GM08714 (cell line): ENCODE data around the gene GIGYF2.
"Not testable (repeated sequence)": the region's sequence is repeated elsewhere in the genome, so short reads cannot be mapped to it uniquely, and the experiment has no call there.

Source experiments
- H3K4me3 ChIP-seq: fragments of 200-500 bp; sonication (Bioruptor generic); 2 replicates; pipeline ENCODE4 v1.5.1; 2014; ENCODE audit warnings: mild to moderate bottlenecking, low read length, inconsistent platforms
- ZNF274 ChIP-seq: IDR thresholded peaks from 2 replicates; pipeline ENCODE4 v1.6.1; 2012; ENCODE audit warnings: mild to moderate bottlenecking, low read depth, low read length

The GIGYF2 gene

DNA sequence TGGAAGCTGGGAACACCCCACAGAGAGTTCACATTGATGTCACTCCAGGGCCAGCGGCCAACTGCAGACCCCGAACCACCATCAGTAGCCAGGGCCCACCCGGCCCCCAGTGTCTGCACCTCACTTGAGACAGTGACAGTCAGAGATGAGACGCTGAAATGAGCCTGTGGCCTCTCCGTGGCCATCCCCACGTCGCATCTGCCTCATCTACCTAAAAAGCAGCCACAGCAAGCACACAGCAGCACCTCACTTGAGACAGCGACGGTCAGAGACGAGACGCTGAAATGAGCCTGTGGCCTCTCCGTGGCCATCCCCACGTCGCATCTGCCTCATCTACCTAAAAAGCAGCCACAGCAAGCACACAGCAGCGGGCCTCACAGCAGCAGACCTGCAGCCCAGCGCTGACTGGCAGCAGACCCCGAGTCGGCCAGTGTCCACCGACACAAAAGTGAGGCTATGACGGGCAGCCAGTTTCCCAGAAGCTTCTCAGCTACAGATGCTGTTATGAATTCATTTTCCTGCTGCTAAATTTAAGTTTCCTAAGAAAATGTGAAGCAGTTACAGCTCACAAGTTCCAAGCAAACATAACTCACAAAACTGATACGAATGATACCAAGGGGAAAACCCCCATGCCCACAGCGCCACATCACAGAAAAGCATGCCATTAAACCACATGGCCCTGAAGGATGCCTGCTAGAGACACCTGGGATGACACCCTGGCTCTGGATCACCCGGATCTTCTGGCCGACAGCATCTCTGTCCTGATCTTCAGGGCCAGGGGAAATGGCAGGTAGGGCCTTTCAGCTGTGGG, 200.7 kb downstream of the GIGYF2 start:
- no peak overlapping the region for H3K4me3 ChIP-seq
- no peak for TF ChIP-seq ZNF274

GRCh38 chr2:232898592-232899543, 201.7 kb downstream of the GIGYF2 start:
- no peak overlapping the region for H3K4me3 ChIP-seq
- TF ChIP-seq ZNF274, result no peak

- H3K4me3 ChIP-seq, result no peak overlapping the region
- no peak for TF ChIP-seq ZNF274
Measured at GRCh38 chr2:232900811-232901735, 203.9 kb downstream of the GIGYF2 start.

DNA sequence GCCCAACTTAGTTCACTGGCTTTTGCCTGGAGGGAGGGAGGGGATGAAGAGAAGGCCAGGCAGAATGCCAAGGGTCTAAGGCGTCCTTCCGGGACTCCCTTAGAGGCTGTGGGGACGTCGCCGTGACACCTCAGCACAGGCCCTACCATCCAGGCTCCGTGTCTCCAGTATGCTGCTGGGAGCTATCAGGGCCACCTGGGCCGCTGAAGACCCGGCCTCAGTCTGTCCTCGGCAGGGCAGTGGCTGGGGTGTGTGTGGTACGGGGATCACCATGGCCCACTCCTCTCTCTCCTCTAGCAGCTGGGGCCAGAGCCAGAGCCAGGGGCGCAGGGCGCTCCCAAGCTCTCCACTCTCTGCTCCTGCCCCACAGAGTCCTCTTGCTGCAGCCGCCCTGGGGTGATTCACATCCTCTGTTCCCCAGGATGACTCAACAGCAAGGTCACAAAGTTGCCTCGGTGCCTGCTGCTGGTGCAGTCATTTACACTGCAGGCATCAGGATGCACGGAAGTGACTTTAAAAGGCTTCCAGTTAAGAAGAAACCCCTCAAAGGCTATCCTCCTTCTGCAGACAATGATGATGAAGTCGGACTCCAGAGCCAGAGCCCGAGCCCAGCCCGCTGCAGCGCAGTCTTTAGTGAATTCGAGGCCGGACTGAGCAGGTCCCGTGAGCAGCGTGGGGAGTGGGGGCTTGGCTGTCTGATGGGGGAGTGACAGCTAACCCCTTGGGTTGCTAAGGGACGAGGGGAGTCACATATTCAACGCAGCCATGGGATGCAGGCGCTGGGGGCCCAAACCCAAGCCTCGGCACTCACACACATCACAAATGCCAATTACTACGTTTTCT, 204.8 kb downstream of the GIGYF2 start:
- TF ChIP-seq ZNF274, result no peak
- no peak overlapping the region for H3K4me3 ChIP-seq

DNA sequence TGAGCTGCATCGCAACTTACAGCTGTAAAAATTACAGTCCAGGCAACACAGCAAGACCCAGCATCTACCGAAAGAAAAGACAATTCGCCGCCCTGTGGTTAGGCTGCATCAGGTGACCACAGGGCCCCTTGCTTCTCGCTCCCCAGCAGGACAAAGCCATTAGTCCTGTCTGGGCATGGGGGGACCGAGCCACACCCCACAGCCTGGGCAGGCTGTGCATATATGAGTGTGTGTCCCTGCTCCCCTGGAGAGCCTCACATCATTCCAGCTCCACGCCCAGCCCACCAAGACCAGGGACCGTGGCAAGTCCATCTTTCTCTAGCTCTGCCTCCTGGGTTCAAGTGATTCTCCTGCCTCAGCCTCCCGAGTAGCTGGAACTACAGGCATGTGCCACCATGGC, 206.9 kb downstream of the GIGYF2 start:
- H3K4me3 ChIP-seq, result no peak overlapping the region
- TF ChIP-seq ZNF274, result no peak

DNA sequence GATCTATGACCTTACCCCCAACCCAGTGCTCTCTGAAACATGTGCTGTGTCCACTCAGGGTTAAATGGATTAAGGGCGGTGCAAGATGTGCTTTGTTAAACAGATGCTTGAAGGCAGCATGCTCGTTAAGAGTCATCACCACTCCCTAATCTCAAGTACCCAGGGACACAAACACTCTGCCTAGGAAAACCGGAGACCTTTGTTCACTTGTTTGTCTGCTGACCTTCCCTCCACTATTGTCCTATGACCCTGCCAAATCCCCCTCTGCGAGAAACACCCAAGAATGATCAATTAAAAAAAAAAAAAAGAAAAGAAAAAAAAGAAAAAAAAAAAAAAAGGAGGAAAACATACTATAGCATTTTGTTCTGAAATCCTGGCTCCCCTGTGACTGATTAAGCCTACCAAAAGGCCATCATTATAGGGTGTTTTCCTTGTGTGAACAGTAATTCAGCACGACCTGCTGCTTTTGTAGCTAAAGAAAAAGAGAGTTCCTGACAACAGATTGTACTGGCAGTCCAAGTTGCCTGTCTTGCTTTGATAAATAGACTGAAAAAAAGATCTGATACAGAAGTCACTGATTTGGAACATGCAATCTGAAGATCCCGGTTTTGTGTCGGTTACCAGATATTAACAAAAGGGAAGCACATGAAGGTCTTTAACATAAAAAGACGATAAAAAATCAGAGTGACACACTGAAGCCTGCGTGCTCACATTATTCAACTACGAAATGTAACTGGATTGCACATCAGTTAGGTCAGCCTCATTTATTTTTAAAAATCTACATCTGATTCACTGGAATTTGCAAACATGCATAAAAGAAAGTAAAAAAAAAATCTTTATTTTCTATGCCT, 210.0 kb downstream of the GIGYF2 start:
- not testable (repeated sequence) for H3K4me3 ChIP-seq

GRCh38 chr2:232907718-232908085, 210.6 kb downstream of the GIGYF2 start:
- not testable (repeated sequence) for H3K4me3 ChIP-seq

DNA sequence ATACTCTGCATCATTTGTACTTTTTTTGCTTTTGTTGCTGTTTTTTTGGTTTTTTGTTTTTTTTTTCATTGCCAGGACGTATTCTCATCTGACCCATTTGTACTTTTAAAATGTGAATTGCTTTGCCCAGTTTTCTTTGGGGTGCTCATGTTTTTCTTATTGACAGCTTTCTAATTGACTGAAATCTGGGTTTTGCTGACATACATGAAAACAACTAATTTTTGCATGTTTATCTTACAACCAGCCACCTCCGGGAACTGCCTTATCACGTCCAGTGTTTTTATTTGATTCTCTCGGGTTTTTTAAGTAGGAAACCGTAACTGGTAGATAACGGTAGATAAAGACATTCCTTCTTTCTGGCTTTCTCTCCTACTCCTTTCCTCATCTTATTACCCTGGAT, 211.6 kb downstream of the GIGYF2 start:
- H3K4me3 ChIP-seq, result no peak overlapping the region
- no peak for TF ChIP-seq ZNF274
